CD4-positive, alpha-beta memory T cell (primary cell): Measurements from ENCODE around the gene RGS9. TPM values are rescaled to one million over a fixed set of nuclear protein-coding genes. Genes with fewer than 3 reads are reported as not detected.

Source experiments
- CTCF ChIA-PET: fragments of 350-600 bp; sonication (Branson Sonifier 250); formaldehyde crosslinking; loops from one replicate; lab custom pipeline; 2021; ENCODE audit warnings: inconsistent platforms; ENCODE audit not compliant: partially characterized antibody; lab: Charles Lee
- POLR2A ChIA-PET: fragments of 350-600 bp; sonication (Branson Sonifier 250); formaldehyde crosslinking; loops from one replicate; lab custom pipeline; 2021; ENCODE audit not compliant: partially characterized antibody; lab: Charles Lee
- DNase-seq, 5 donors: peaks; one replicate each; pipeline versions ENCODE4 v3.0.0 to v3.0.0-alpha.2; 2020 to 2022; ENCODE audit warnings: mixed read lengths in 1 of 5
- H3K27ac ChIP-seq: one replicate; pipeline ENCODE4 v1.7.0; 2013; ENCODE audit warnings: low read depth, low read length
- H3K27me3 ChIP-seq: 2 replicates; pipeline ENCODE4 v1.7.0; 2013; ENCODE audit warnings: mild to moderate bottlenecking, low read length, moderate library complexity; ENCODE audit not compliant: insufficient read depth
- H3K36me3 ChIP-seq: 2 replicates; pipeline ENCODE4 v1.7.0; 2013; ENCODE audit warnings: mild to moderate bottlenecking, low read length, moderate library complexity; ENCODE audit not compliant: insufficient read depth
- H3K4me1 ChIP-seq: 2 replicates; pipeline ENCODE4 v1.7.0; 2013; ENCODE audit warnings: mild to moderate bottlenecking, low read length, moderate library complexity; ENCODE audit not compliant: insufficient read depth
- H3K4me3 ChIP-seq, 2 donors: one replicate each; pipeline ENCODE4 v1.7.0; 2013; ENCODE audit warnings: low read length in 2 of 2, mild to moderate bottlenecking in 1 of 2
- H3K9me3 ChIP-seq, 2 donors: one replicate each; pipeline ENCODE4 v1.7.0; 2013; ENCODE audit warnings: low read length in 2 of 2, control low read depth in 1 of 2; ENCODE audit not compliant: control insufficient read depth in 1 of 2
- H3K27ac Mint-ChIP-seq, 7 donors: one replicate each; pipeline ENCODE4 v1.8.0; 2020 to 2021; ENCODE audit warnings: mixed read lengths in 7 of 7, mild to moderate bottlenecking in 6 of 7, inconsistent platforms in 3 of 7, moderate library complexity in 3 of 7
- H3K27me3 Mint-ChIP-seq, 2 donors: one replicate each; pipeline ENCODE4 v1.8.0; 2020 to 2021; ENCODE audit warnings: mixed read lengths in 2 of 2
- H3K36me3 Mint-ChIP-seq, 2 donors: one replicate each; pipeline ENCODE4 v1.8.0; 2020 to 2021; ENCODE audit warnings: mixed read lengths in 2 of 2, inconsistent platforms in 1 of 2, mild to moderate bottlenecking in 1 of 2
- H3K4me1 Mint-ChIP-seq, 4 donors: one replicate each; pipeline ENCODE4 v1.8.0; 2020 to 2021; ENCODE audit warnings: mixed read lengths in 4 of 4, mild to moderate bottlenecking in 1 of 4
- H3K4me3 Mint-ChIP-seq, 8 donors: one replicate each; pipeline ENCODE4 v1.8.0; 2020 to 2021; ENCODE audit warnings: mixed read lengths in 8 of 8, mild to moderate bottlenecking in 7 of 8, moderate library complexity in 6 of 8, inconsistent platforms in 3 of 8
- H3K9me3 Mint-ChIP-seq, 8 donors: one replicate each; pipeline ENCODE4 v1.8.0; 2020 to 2021; ENCODE audit warnings: mixed read lengths in 8 of 8, mild to moderate bottlenecking in 5 of 8, inconsistent platforms in 3 of 8, moderate library complexity in 1 of 8
- intact Hi-C: fragments of 100-400 bp; cut with micrococcal nuclease; formaldehyde crosslinking; loops from one replicate; pipeline ENCODE4 v1.15.1; 2023
- polyA plus RNA-seq, 2 donors: library from polyadenylated mRNA; unstranded; fragments of 300-500 nt; fragmentation: Illumina TruSeq; gene quantifications; one replicate each; pipeline ENCODE4 v1.2.3, GENCODE V29; 2021
- total RNA-seq, 2 experiments: library from RNA; stranded (reverse); gene quantifications; one replicate each; pipeline ENCODE4 v1.2.3, GENCODE V29; 2021

RGS9 gene
- total and polyA plus RNA-seq, 4 experiments from 2014 or later = 0.67 to 2.7 (median 1.2) TPM

GRCh38 chr17:65193716-65194293 is 56.6 kb downstream of the RGS9 start:
- POLR2A ChIA-PET = interaction anchor here (1.8 kb wide), 1 partner anchor 12 kb away, joined by 6 read pairs; no protein-coding TSS in a partner anchor

GRCh38 chr17:65194670-65195334 is 57.6 kb downstream of the RGS9 start:
- intact Hi-C loops = no loop called here

More at GRCh38 chr17:65193716-65194293, 56.6 kb downstream of the RGS9 start:
- Histone ChIP-seq H3K36me3 (no peaks in the 10 kb centered on the region), H3K27ac (no peak overlapping the region), H3K4me1 (peaks cover 4% of the 10 kb centered on the region), H3K9me3 (no peaks in the 10 kb centered on the region), H3K27me3 (no peaks in the 10 kb centered on the region), H3K4me3 (no peak overlapping the region)
- CTCF ChIA-PET = interaction anchor here (1.0 kb wide), 2 partner anchors 18 to 93 kb away, joined by 3 read pairs; no protein-coding TSS in a partner anchor
- DNase-seq = no peak
- H3K36me3 Mint-ChIP-seq = no peaks in the 10 kb centered on the region
- no peaks in the 10 kb centered on the region for H3K27me3 Mint-ChIP-seq
- intact Hi-C loops = no loop called here
- peaks cover 0 to 5% (median 3%) of the 10 kb centered on the region in 4 donors for H3K4me1 Mint-ChIP-seq
- no peaks in the 10 kb centered on the region for H3K9me3 Mint-ChIP-seq
- no peak overlapping the region for H3K27ac Mint-ChIP-seq
- no peak overlapping the region for H3K4me3 Mint-ChIP-seq

GRCh38 chr17:65195716-65196115 is 58.5 kb downstream of the RGS9 start:
- Mint-ChIP-seq H3K9me3 (no peaks in the 10 kb centered on the region), H3K27me3 (no peaks in the 10 kb centered on the region), H3K4me1 (peaks cover 0 to 6% (median 4%) of the 10 kb centered on the region in 4 donors), H3K4me3 (no peak overlapping the region), H3K36me3 (no peaks in the 10 kb centered on the region), H3K27ac (no peak overlapping the region)
- CTCF ChIA-PET = interaction anchor here (0.5 to 0.6 kb wide), 2 partner anchors 23 to 48 kb away, joined by 3 to 4 read pairs; no protein-coding TSS in a partner anchor
- intact Hi-C loops = no loop called here
- DNase-seq = no peak
- H3K4me1 ChIP-seq = peaks cover 6% of the 10 kb centered on the region
- no peaks in the 10 kb centered on the region for H3K36me3 ChIP-seq
- no peak overlapping the region for H3K27ac ChIP-seq
- no peaks in the 10 kb centered on the region for H3K27me3 ChIP-seq
- POLR2A ChIA-PET = no interaction called here
- no peak overlapping the region for H3K4me3 ChIP-seq
- H3K9me3 ChIP-seq = no peaks in the 10 kb centered on the region

More at GRCh38 chr17:65194670-65195334, 57.6 kb downstream of the RGS9 start:
- no peak for DNase-seq
- no peaks in the 10 kb centered on the region for H3K36me3 ChIP-seq
- no peaks in the 10 kb centered on the region for H3K9me3 Mint-ChIP-seq
- H3K4me3 ChIP-seq = no peak overlapping the region
- POLR2A ChIA-PET = no interaction called here
- no peaks in the 10 kb centered on the region for H3K36me3 Mint-ChIP-seq
- no peak overlapping the region for H3K27ac ChIP-seq
- H3K4me3 Mint-ChIP-seq = no peak overlapping the region
- peaks cover 6% of the 10 kb centered on the region for H3K4me1 ChIP-seq
- no peaks in the 10 kb centered on the region for H3K27me3 ChIP-seq
- CTCF ChIA-PET = interaction anchor here (0.5 to 1.0 kb wide), 3 partner anchors 19 to 94 kb away, joined by 3 read pairs; no protein-coding TSS in a partner anchor
- H3K27me3 Mint-ChIP-seq = no peaks in the 10 kb centered on the region
- no peak overlapping the region for H3K27ac Mint-ChIP-seq
- H3K9me3 ChIP-seq = no peaks in the 10 kb centered on the region
- H3K4me1 Mint-ChIP-seq = peaks cover 0 to 6% (median 4%) of the 10 kb centered on the region in 4 donors

GRCh38 chr17:65196617-65197016 is 59.4 kb downstream of the RGS9 start:
- H3K36me3 Mint-ChIP-seq = no peaks in the 10 kb centered on the region
- CTCF ChIA-PET = interaction anchor here (1.3 to 2.4 kb wide), 3 partner anchors 10 to 60 kb away, joined by 4 to 14 read pairs (median 10); partner anchors contain the start of gene RGS9

GRCh38 chr17:65197201-65197600 is 60.0 kb downstream of the RGS9 start:
- H3K27me3 Mint-ChIP-seq = no peaks in the 10 kb centered on the region
- H3K36me3 ChIP-seq = no peaks in the 10 kb centered on the region
- H3K4me1 ChIP-seq = peaks cover 6% of the 10 kb centered on the region
- CTCF ChIA-PET = interaction anchor here (1.2 to 2.4 kb wide), 7 partner anchors 11 to 270 kb away, joined by 3 to 14 read pairs (median 4); partner anchors contain the start of gene RGS9
- no peak overlapping the region for H3K27ac ChIP-seq
- peaks cover 0 to 6% (median 4%) of the 10 kb centered on the region in 4 donors for H3K4me1 Mint-ChIP-seq
- no peaks in the 10 kb centered on the region for H3K36me3 Mint-ChIP-seq
- DNase-seq = no peak
- H3K27ac Mint-ChIP-seq = peak overlapping the region in 1 of 7 donors; percentile 25
- POLR2A ChIA-PET = no interaction called here
- no peaks in the 10 kb centered on the region for H3K27me3 ChIP-seq
- H3K9me3 Mint-ChIP-seq = no peaks in the 10 kb centered on the region
- no peak overlapping the region for H3K4me3 ChIP-seq
- H3K4me3 Mint-ChIP-seq = no peak overlapping the region
- intact Hi-C loops = no loop called here
- no peaks in the 10 kb centered on the region for H3K9me3 ChIP-seq

More at GRCh38 chr17:65196617-65197016, 59.4 kb downstream of the RGS9 start:
- H3K4me1 Mint-ChIP-seq = peaks cover 0 to 6% (median 4%) of the 10 kb centered on the region in 4 donors
- Histone ChIP-seq H3K9me3 (no peaks in the 10 kb centered on the region), H3K4me1 (peaks cover 6% of the 10 kb centered on the region), H3K4me3 (no peak overlapping the region), H3K36me3 (no peaks in the 10 kb centered on the region), H3K27ac (no peak overlapping the region), H3K27me3 (no peaks in the 10 kb centered on the region)
- H3K9me3 Mint-ChIP-seq = no peaks in the 10 kb centered on the region
- no peaks in the 10 kb centered on the region for H3K27me3 Mint-ChIP-seq
- POLR2A ChIA-PET = no interaction called here
- H3K4me3 Mint-ChIP-seq = no peak overlapping the region
- H3K27ac Mint-ChIP-seq = no peak overlapping the region
- DNase-seq = no peak
- intact Hi-C loops = no loop called here

GRCh38 chr17:65198653-65199382 is 61.6 kb downstream of the RGS9 start:
- Mint-ChIP-seq H3K4me1 (peaks cover 0 to 6% (median 4%) of the 10 kb centered on the region in 4 donors), H3K9me3 (no peaks in the 10 kb centered on the region), H3K27ac (peak overlapping the region in 2 of 7 donors; percentile 3 to 15), H3K27me3 (no peaks in the 10 kb centered on the region), H3K36me3 (no peaks in the 10 kb centered on the region), H3K4me3 (no peak overlapping the region)
- Histone ChIP-seq H3K27ac (no peak overlapping the region), H3K4me1 (peaks cover 6% of the 10 kb centered on the region), H3K4me3 (no peak overlapping the region), H3K9me3 (no peaks in the 10 kb centered on the region), H3K36me3 (no peaks in the 10 kb centered on the region), H3K27me3 (no peaks in the 10 kb centered on the region)
- peak in 4 of 5 donors; percentile 65 to 68 (median 68) for DNase-seq
- intact Hi-C loops = loop anchor here (1.0 to 2.0 kb wide), 3 partner anchors 62 to 272 kb away; partner anchors contain the start of gene RGS9
- POLR2A ChIA-PET = interaction anchor here (0.7 to 1.6 kb wide), 4 partner anchors 17 to 75 kb away, joined by 3 to 7 read pairs (median 4); no protein-coding TSS in a partner anchor
- CTCF ChIA-PET = interaction anchor here (0.7 to 2.4 kb wide), 10 partner anchors 13 to 421 kb away, joined by 3 to 14 read pairs (median 4); partner anchors contain the start of gene RGS9
